Erythroblast (primary cell): ENCODE results near the gene CAB39L.

ENCODE experiments used
- GATA1 ChIP-seq: IDR thresholded peaks from 2 replicates; pipeline ENCODE4 v1.6.1; 2011; ENCODE audit warnings: low read depth, mild to moderate bottlenecking, control low read depth, low read length, moderate library complexity
- POLR2A ChIP-seq: IDR thresholded peaks from 2 replicates; pipeline ENCODE4 v1.6.1; 2011; ENCODE audit warnings: mild to moderate bottlenecking, low read length

- TF ChIP-seq POLR2A (no peak), GATA1 (no peak)
Observed at GRCh38 chr13:49357694-49358093, 86.2 kb downstream of the CAB39L start.
